ENCODE results near the gene SESN1. TPM values are rescaled to one million over a fixed set of nuclear protein-coding genes. Genes with fewer than 3 reads are reported as not detected.
A peak's percentile ranks its signal among the peaks of the same experiment; 100 is the strongest.

SESN1 gene
- total RNA-seq, 1 donor from 2014 or later: 27.3 TPM

DNA sequence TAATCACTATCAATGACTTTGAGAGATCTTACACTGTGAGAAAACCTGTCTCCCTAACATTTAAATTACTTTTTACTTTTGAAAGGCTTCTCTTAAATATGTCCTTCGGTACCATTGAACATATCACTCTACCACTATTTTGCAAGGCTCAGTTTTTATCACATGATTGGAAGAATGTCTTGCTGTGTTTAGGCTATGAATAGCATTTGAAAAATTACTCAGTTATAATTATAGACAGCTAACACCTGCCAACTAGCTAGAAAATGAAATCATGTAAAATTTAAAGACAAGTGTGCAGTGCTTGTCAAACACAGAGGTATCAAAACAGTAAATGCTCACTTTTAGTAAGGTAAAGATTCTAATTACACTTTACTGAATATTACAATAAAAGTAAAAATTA lies 11.0 kb downstream of the SESN1 start:
- Mint-ChIP-seq H3K9me3 (ENCODE audit: unreplicated experiment) (no peaks in the 10 kb centered on the region), H3K4me3 (ENCODE audit: unreplicated experiment) (no peak overlapping the region), H3K36me3 (ENCODE audit: low read depth, unreplicated experiment) (peaks cover 3% of the 10 kb centered on the region), H3K27ac (ENCODE audit: unreplicated experiment) (no peak overlapping the region), H3K27me3 (ENCODE audit: low read depth, unreplicated experiment) (no peaks in the 10 kb centered on the region), H3K4me1 (ENCODE audit: low read depth, unreplicated experiment) (peaks cover 5% of the 10 kb centered on the region)
- Histone ChIP-seq H3K9ac (ENCODE audit: low read length) (no peak overlapping the region), H2AFZ (ENCODE audit: low read depth, low read length) (no peak overlapping the region), H4K20me1 (ENCODE audit: insufficient read depth, low read length) (peaks cover 4% of the 10 kb centered on the region), H3K79me2 (ENCODE audit: insufficient read depth, low read length) (no peaks in the 10 kb centered on the region), H3K4me3 (ENCODE audit: insufficient read depth, low read depth, low read length) (no peak overlapping the region), H3K27ac (ENCODE audit: low read depth, low read length) (no peak overlapping the region), H3K4me2 (ENCODE audit: low read length) (no peak overlapping the region), H3K9me3 (ENCODE audit: insufficient read depth, low read depth, low read length) (no peaks in the 10 kb centered on the region), H3K36me3 (ENCODE audit: insufficient read depth, low read length) (no peaks in the 10 kb centered on the region), H3K27me3 (ENCODE audit: insufficient read depth, low read length) (no peaks in the 10 kb centered on the region), H3K4me1 (ENCODE audit: insufficient read depth, low read length) (no peaks in the 10 kb centered on the region)
- FAIRE-seq: no peak
- TF ChIP-seq EZH2 (IDR thresholded peaks at IDR 0.05; ENCODE audit: insufficient read depth, low read length): no peak
- TF ChIP-seq, protein P1, sequence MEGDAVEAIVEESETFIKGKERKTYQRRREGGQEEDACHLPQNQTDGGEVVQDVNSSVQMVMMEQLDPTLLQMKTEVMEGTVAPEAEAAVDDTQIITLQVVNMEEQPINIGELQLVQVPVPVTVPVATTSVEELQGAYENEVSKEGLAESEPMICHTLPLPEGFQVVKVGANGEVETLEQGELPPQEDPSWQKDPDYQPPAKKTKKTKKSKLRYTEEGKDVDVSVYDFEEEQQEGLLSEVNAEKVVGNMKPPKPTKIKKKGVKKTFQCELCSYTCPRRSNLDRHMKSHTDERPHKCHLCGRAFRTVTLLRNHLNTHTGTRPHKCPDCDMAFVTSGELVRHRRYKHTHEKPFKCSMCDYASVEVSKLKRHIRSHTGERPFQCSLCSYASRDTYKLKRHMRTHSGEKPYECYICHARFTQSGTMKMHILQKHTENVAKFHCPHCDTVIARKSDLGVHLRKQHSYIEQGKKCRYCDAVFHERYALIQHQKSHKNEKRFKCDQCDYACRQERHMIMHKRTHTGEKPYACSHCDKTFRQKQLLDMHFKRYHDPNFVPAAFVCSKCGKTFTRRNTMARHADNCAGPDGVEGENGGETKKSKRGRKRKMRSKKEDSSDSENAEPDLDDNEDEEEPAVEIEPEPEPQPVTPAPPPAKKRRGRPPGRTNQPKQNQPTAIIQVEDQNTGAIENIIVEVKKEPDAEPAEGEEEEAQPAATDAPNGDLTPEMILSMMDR (IDR thresholded peaks at IDR 0.05; ENCODE audit: insufficient read depth, low read depth, low read length): no peak
- no peak for DNase-seq (ENCODE audit: low read depth)

DNA sequence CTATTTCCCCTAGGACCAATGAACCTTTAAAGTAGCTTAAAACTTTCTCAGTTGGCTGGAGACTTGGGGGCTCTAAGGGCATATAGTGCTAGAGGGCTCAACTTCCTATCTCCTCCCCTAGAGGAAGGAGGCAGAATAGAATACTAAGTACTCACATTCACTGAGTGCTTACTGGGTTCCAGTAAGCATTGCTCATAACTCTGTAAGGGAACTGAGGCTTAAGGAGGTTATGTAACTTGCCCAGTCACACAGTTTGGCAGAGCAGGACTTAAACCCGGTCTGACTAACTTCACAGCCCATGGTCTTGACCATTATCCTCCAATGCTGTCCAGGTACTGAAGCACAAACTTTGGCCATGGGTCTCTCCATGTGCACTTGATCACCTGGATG lies 12.5 kb downstream of the SESN1 start:
- FAIRE-seq: peak; percentile 9
- H3K4me3 ChIP-seq (ENCODE audit: insufficient read depth, low read depth, low read length): no peak overlapping the region
- no peak for TF ChIP-seq EZH2 (IDR thresholded peaks at IDR 0.05; ENCODE audit: insufficient read depth, low read length)
- TF ChIP-seq, protein P1 (IDR thresholded peaks at IDR 0.05; ENCODE audit: insufficient read depth, low read depth, low read length): no peak

DNA sequence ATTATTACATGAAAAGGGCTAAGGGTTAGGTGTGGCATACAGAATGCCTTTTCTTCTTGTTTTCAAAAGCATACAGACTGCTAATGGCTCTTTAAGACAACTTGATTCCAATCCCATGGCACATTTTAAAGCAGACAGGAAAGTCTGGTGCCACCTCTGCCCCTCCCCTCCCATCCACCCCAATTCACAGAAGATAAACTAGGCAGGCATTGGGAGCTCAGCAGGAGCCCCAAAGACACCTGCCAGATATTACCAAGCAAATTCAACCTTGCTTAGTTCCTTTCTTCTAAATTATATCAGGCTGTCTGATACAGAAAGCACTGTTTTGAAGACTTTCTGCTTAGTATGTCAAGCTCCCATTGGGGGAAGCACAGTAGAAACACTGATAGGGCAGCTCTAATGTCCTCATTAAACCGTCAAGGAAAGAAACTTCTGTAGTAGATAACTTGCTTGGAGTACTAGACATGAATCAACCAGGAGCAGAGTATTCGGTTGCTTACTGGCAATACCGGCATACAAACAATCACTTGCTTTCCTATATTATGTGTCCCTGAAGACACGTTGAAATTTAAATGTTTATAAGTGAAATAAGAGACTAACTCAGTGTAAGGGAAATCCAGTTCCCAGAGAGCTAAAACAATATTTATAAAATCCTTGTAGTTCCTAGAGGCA lies 13.0 kb downstream of the SESN1 start:
- Histone ChIP-seq H3K27me3 (ENCODE audit: insufficient read depth, low read length) (no peaks in the 10 kb centered on the region), H3K9me3 (ENCODE audit: insufficient read depth, low read depth, low read length) (no peaks in the 10 kb centered on the region), H3K4me2 (ENCODE audit: low read length) (no peak overlapping the region), H3K4me1 (ENCODE audit: insufficient read depth, low read length) (no peaks in the 10 kb centered on the region), H3K79me2 (ENCODE audit: insufficient read depth, low read length) (no peaks in the 10 kb centered on the region), H3K9ac (ENCODE audit: low read length) (no peak overlapping the region), H3K27ac (ENCODE audit: low read depth, low read length) (no peak overlapping the region), H4K20me1 (ENCODE audit: insufficient read depth, low read length) (peaks cover 4% of the 10 kb centered on the region), H3K36me3 (ENCODE audit: insufficient read depth, low read length) (no peaks in the 10 kb centered on the region), H2AFZ (ENCODE audit: low read depth, low read length) (no peak overlapping the region), H3K4me3 (ENCODE audit: insufficient read depth, low read depth, low read length) (no peak overlapping the region)
- FAIRE-seq (no peak), DNase-seq (ENCODE audit: low read depth) (no peak)
- no peaks in the 10 kb centered on the region for H3K9me3 Mint-ChIP-seq (ENCODE audit: unreplicated experiment)
- H3K27ac Mint-ChIP-seq (ENCODE audit: unreplicated experiment): no peak overlapping the region
- TF ChIP-seq, protein P1 (IDR thresholded peaks at IDR 0.05; ENCODE audit: insufficient read depth, low read depth, low read length): no peak
- TF ChIP-seq EZH2 (IDR thresholded peaks at IDR 0.05; ENCODE audit: insufficient read depth, low read length): no peak
- H3K4me3 Mint-ChIP-seq (ENCODE audit: unreplicated experiment): no peak overlapping the region
- peaks cover 3% of the 10 kb centered on the region for H3K36me3 Mint-ChIP-seq (ENCODE audit: low read depth, unreplicated experiment)
- peaks cover 5% of the 10 kb centered on the region for H3K4me1 Mint-ChIP-seq (ENCODE audit: low read depth, unreplicated experiment)
- H3K27me3 Mint-ChIP-seq (ENCODE audit: low read depth, unreplicated experiment): no peaks in the 10 kb centered on the region

More for the DNA sequence above, 12.5 kb downstream of the SESN1 start:
- Histone ChIP-seq H3K4me2 (ENCODE audit: low read length) (no peak overlapping the region), H3K9me3 (ENCODE audit: insufficient read depth, low read depth, low read length) (no peaks in the 10 kb centered on the region), H4K20me1 (ENCODE audit: insufficient read depth, low read length) (peaks cover 4% of the 10 kb centered on the region), H3K27ac (ENCODE audit: low read depth, low read length) (no peak overlapping the region), H2AFZ (ENCODE audit: low read depth, low read length) (no peak overlapping the region), H3K27me3 (ENCODE audit: insufficient read depth, low read length) (no peaks in the 10 kb centered on the region), H3K36me3 (ENCODE audit: insufficient read depth, low read length) (no peaks in the 10 kb centered on the region), H3K9ac (ENCODE audit: low read length) (no peak overlapping the region), H3K79me2 (ENCODE audit: insufficient read depth, low read length) (no peaks in the 10 kb centered on the region), H3K4me1 (ENCODE audit: insufficient read depth, low read length) (no peaks in the 10 kb centered on the region)
- Mint-ChIP-seq H3K36me3 (ENCODE audit: low read depth, unreplicated experiment) (peaks cover 3% of the 10 kb centered on the region), H3K27me3 (ENCODE audit: low read depth, unreplicated experiment) (no peaks in the 10 kb centered on the region), H3K9me3 (ENCODE audit: unreplicated experiment) (no peaks in the 10 kb centered on the region), H3K4me3 (ENCODE audit: unreplicated experiment) (no peak overlapping the region), H3K27ac (ENCODE audit: unreplicated experiment) (no peak overlapping the region), H3K4me1 (ENCODE audit: low read depth, unreplicated experiment) (peaks cover 5% of the 10 kb centered on the region)
- DNase-seq (ENCODE audit: low read depth): no peak

Measured in astrocyte (in vitro differentiated cells and primary cell).